ENCODE results near the gene RAB44. TPM values are rescaled to one million over a fixed set of nuclear protein-coding genes. Genes with fewer than 3 reads are reported as not detected.

RAB44 gene
- total and polyA plus RNA-seq, 2 of the 13 experiments (the other 11 are each of a cell fraction or from before 2014, with no cell fraction given): not detected

- TF ChIP-seq SNRNP70 (IDR thresholded peaks at IDR 0.05; ENCODE audit: low read depth, low read length) (no peak), CEBPG (CRISPR knock-in tag; IDR thresholded peaks at IDR 0.05) (no peak), CAMTA2 (CRISPR knock-in tag; IDR thresholded peaks at IDR 0.05; ENCODE audit: borderline replicate concordance) (no peak), ZNF562 (CRISPR knock-in tag; IDR thresholded peaks at IDR 0.05; ENCODE audit: borderline replicate concordance) (no peak), POGZ (CRISPR knock-in tag; IDR thresholded peaks at IDR 0.05) (no peak), JDP2 (CRISPR knock-in tag; IDR thresholded peaks at IDR 0.05; ENCODE audit: borderline replicate concordance) (no peak), ZMYM3 (CRISPR knock-in tag; IDR thresholded peaks at IDR 0.05) (no peak), SP2 (CRISPR knock-in tag; IDR thresholded peaks at IDR 0.05) (no peak), ESRRA (CRISPR knock-in tag; IDR thresholded peaks at IDR 0.05; ENCODE audit: low read depth) (no peak), ZBTB38 (CRISPR knock-in tag; IDR thresholded peaks at IDR 0.05) (no peak)
- ChIA-PET CTCF (ENCODE audit: low intra/inter-chr PET ratio, low total read pairs) (no interaction called here), POLR2A (no interaction called here)
- Histone ChIP-seq H3K9ac (ENCODE audit: insufficient read depth, low read depth, low read length) (no peak overlapping the region), H3K4me3 (replicated peaks in 1 of 3; ENCODE audit: insufficient read depth in 1 of 3, low read depth in 2 of 3, low read length in 3 of 3) (no peak overlapping the region), H3K4me1 (ENCODE audit: insufficient read depth, low read length) (peaks cover 7% of the 10 kb centered on the region), H3K4me2 (ENCODE audit: low read depth, low read length) (no peak overlapping the region), H3K9me3 (ENCODE audit: low read length) (no peaks in the 10 kb centered on the region), H3K27ac (ENCODE audit: extremely low read length, insufficient read depth, low read length) (no peak overlapping the region), H3K27me3 (ENCODE audit: control insufficient read depth in 1 of 2, insufficient read depth in 2 of 2, low read length in 2 of 2) (peaks cover 13 to 57% of the 10 kb centered on the region in 2 experiments; a peak in 4 of 5 replicates), H3K36me3 (replicated peaks in 1 of 2; ENCODE audit: control insufficient read depth in 1 of 2, insufficient read depth in 2 of 2, low read length in 2 of 2) (peaks cover 5 to 11% of the 10 kb centered on the region in 2 experiments), H4K20me1 (ENCODE audit: insufficient read depth, low read length) (peaks cover 15% of the 10 kb centered on the region; the same call in 1 of the 2 replicates), H3K79me2 (ENCODE audit: insufficient read depth, low read length) (no peaks in the 10 kb centered on the region), H2AFZ (ENCODE audit: low read length) (no peak overlapping the region)
- WGBS (ENCODE audit: low lambda C conversion rate): 35% methylated on average over 4 of the region's 4 CpGs
- BruUV-seq (replicated peaks): no TSS peak
- in situ Hi-C loops (cut with HindIII; ENCODE audit: extremely low pct_ligation_motif_present, low pct_unique_long_range_greater_than_20kb): no loop called here
- FAIRE-seq (no peak), ATAC-seq (no peak), DNase-seq (ENCODE audit: low spot score) (no peak)
- intact Hi-C loops (cut with micrococcal nuclease; ENCODE audit: unreplicated experiment): no loop called here
These were observed 6.6 kb upstream of the RAB44 start for GRCh38 chr6:36691011-36691410.

- H3K36me3 ChIP-seq (replicated peaks in 1 of 2; ENCODE audit: control insufficient read depth in 1 of 2, insufficient read depth in 2 of 2, low read length in 2 of 2): peaks cover 0 to 5% of the 10 kb centered on the region in 2 experiments; a peak in 3 of 5 replicates
- H3K9me3 ChIP-seq (ENCODE audit: low read length): no peaks in the 10 kb centered on the region
- POLR2A ChIA-PET: no interaction called here
- H3K4me3 ChIP-seq (replicated peaks in 1 of 3; ENCODE audit: insufficient read depth in 1 of 3, low read depth in 2 of 3, low read length in 3 of 3): no peak overlapping the region
- peaks cover 9% of the 10 kb centered on the region; the same call in 1 of the 2 replicates for H4K20me1 ChIP-seq (ENCODE audit: insufficient read depth, low read length)
- no peak overlapping the region for H3K9ac ChIP-seq (ENCODE audit: insufficient read depth, low read depth, low read length)
- in situ Hi-C loops (cut with HindIII; ENCODE audit: extremely low pct_ligation_motif_present, low pct_unique_long_range_greater_than_20kb): no loop called here
- DNase-seq (ENCODE audit: low spot score) (no peak), FAIRE-seq (no peak), ATAC-seq (no peak; the same call in 2 of the 3 replicates)
- H2AFZ ChIP-seq (ENCODE audit: low read length): no peak overlapping the region
- peaks cover 13 to 57% of the 10 kb centered on the region in 2 experiments; a peak in 4 of 5 replicates for H3K27me3 ChIP-seq (ENCODE audit: control insufficient read depth in 1 of 2, insufficient read depth in 2 of 2, low read length in 2 of 2)
- peaks cover 7% of the 10 kb centered on the region for H3K4me1 ChIP-seq (ENCODE audit: insufficient read depth, low read length)
- BruUV-seq (replicated peaks): no TSS peak
- intact Hi-C loops (cut with micrococcal nuclease; ENCODE audit: unreplicated experiment): no loop called here
- CTCF ChIA-PET (ENCODE audit: low intra/inter-chr PET ratio, low total read pairs): no interaction called here
- WGBS (ENCODE audit: low lambda C conversion rate): 32% methylated on average over 2 of the region's 2 CpGs
- no peaks in the 10 kb centered on the region for H3K79me2 ChIP-seq (ENCODE audit: insufficient read depth, low read length)
- no peak overlapping the region for H3K27ac ChIP-seq (ENCODE audit: extremely low read length, insufficient read depth, low read length)
- H3K4me2 ChIP-seq (ENCODE audit: low read depth, low read length): no peak overlapping the region
- no peak for TF ChIP-seq NKX3-1 (CRISPR knock-in tag; IDR thresholded peaks at IDR 0.05)
- TF ChIP-seq FOXC1 (CRISPR knock-in tag; IDR thresholded peaks at IDR 0.05; ENCODE audit: borderline replicate concordance): no peak
- no peak for TF ChIP-seq CERS6 (CRISPR knock-in tag; IDR thresholded peaks at IDR 0.05)
- TF ChIP-seq CEBPG (CRISPR knock-in tag; IDR thresholded peaks at IDR 0.05): no peak
- no peak for TF ChIP-seq ARNT (IDR thresholded peaks at IDR 0.05)
- no peak for TF ChIP-seq ZNF605 (CRISPR knock-in tag; IDR thresholded peaks at IDR 0.05)
- TF ChIP-seq RAD51 (IDR thresholded peaks at IDR 0.05; ENCODE audit: borderline replicate concordance): no peak
- no peak for TF ChIP-seq GPBP1L1 (CRISPR knock-in tag; IDR thresholded peaks at IDR 0.05)
- TF ChIP-seq HDAC2 (CRISPR knock-in tag; IDR thresholded peaks at IDR 0.05): no peak
- TF ChIP-seq AGO2 (optimal IDR thresholded peaks at IDR 0.05; ENCODE audit: low read depth, low read length): no peak
- TF ChIP-seq CHCHD3 (CRISPR knock-in tag; IDR thresholded peaks at IDR 0.05): no peak
- TF ChIP-seq ELF3 (CRISPR knock-in tag; IDR thresholded peaks at IDR 0.05): no peak
These were observed 6.0 kb upstream of the RAB44 start for GRCh38 chr6:36691612-36692011.
